Smooth muscle cell (in vitro differentiated cells): ENCODE results near the gene OR10H1. TPM values are rescaled to one million over a fixed set of nuclear protein-coding genes. Genes with fewer than 3 reads are reported as not detected.

Experiments used
- DNase-seq: peaks from one replicate; lab custom pipeline; 2025; ENCODE audit not compliant: unreplicated experiment; lab: John Stamatoyannopoulos, UW
- H2AFZ ChIP-seq: fragments of 200-600 bp; sonication (generic); 2 replicates; pipeline ENCODE4 v1.6.0; 2016; ENCODE audit warnings: antibody characterized with exemption, low read depth, mild to moderate bottlenecking
- H3F3A ChIP-seq: fragments of 200-600 bp; sonication (generic); 2 replicates; pipeline ENCODE4 v1.6.0; 2017; ENCODE audit warnings: antibody characterized with exemption, low read depth
- H3K27ac ChIP-seq: fragments of 200-600 bp; sonication (generic); 2 replicates; pipeline ENCODE4 v1.5.1; 2016; ENCODE audit warnings: low read depth, mild to moderate bottlenecking
- H3K27me3 ChIP-seq: fragments of 200-600 bp; sonication (generic); 2 replicates; pipeline ENCODE4 v1.6.1; 2016; ENCODE audit warnings: low read depth, mild to moderate bottlenecking
- H3K36me3 ChIP-seq: fragments of 200-600 bp; sonication (generic); 2 replicates; pipeline ENCODE4 v1.5.1; 2016; ENCODE audit warnings: low read depth
- H3K4me1 ChIP-seq: fragments of 200-600 bp; sonication (generic); 2 replicates; pipeline ENCODE4 v1.5.1; 2016; ENCODE audit warnings: low read depth
- H3K4me2 ChIP-seq: fragments of 200-600 bp; sonication (generic); 2 replicates; pipeline ENCODE4 v1.6.0; 2016; ENCODE audit warnings: mild to moderate bottlenecking
- H3K4me3 ChIP-seq: fragments of 200-600 bp; sonication (generic); 2 replicates; pipeline ENCODE4 v1.5.1; 2016; ENCODE audit warnings: mild to moderate bottlenecking
- H3K79me2 ChIP-seq: fragments of 200-600 bp; sonication (generic); 2 replicates; pipeline ENCODE4 v1.6.0; 2016; ENCODE audit warnings: low read depth, mild to moderate bottlenecking
- H3K9ac ChIP-seq: fragments of 200-600 bp; sonication (generic); 2 replicates; pipeline ENCODE4 v1.6.0; 2016; ENCODE audit warnings: low read depth
- H3K9me3 ChIP-seq: fragments of 200-600 bp; sonication (generic); replicated peaks from 2 replicates; pipeline ENCODE4 v1.5.1; 2016; ENCODE audit warnings: low read depth
- H4K20me1 ChIP-seq: fragments of 200-600 bp; sonication (generic); 2 replicates; pipeline ENCODE4 v1.6.0; 2016; ENCODE audit warnings: low read depth
- CTCF ChIP-seq: fragments of 200-600 bp; sonication (generic); IDR thresholded peaks from 2 replicates; pipeline ENCODE4 v1.5.1; 2017; ENCODE audit warnings: borderline replicate concordance, mild to moderate bottlenecking, antibody characterized with exemption; ENCODE audit not compliant: insufficient read depth, poor library complexity, severe bottlenecking
- WGBS: methylation state at CpG from one replicate; pipeline ENCODE4 v1.1.7; 2016; ENCODE audit warnings: low lambda C conversion rate; 5-methylcytosine and 5-hydroxymethylcytosine counted together
- polyA plus RNA-seq: library from polyadenylated mRNA; unstranded; fragments of >200 nt; fragmentation: Nextera tagmentation; extraction: Ambion mirVana; gene quantifications from 2 replicates; pipeline ENCODE4 v1.2.1, GENCODE V29; 2016
- total RNA-seq: library from RNA; depleted of rRNA; stranded (reverse); fragments of >200 nt; gene quantifications from 2 replicates; pipeline ENCODE4 v1.2.3, GENCODE V29; 2014

OR10H1 gene, protein sequence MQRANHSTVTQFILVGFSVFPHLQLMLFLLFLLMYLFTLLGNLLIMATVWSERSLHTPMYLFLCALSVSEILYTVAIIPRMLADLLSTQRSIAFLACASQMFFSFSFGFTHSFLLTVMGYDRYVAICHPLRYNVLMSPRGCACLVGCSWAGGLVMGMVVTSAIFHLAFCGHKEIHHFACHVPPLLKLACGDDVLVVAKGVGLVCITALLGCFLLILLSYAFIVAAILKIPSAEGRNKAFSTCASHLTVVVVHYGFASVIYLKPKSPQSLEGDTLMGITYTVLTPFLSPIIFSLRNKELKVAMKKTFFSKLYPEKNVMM
- not detected in 2 replicates for total RNA-seq
- polyA plus RNA-seq: not detected in 2 replicates

GRCh38 chr19:15815306-15815705 is at the start of gene OR10H1:
TSS of gene OR10H1 (minus strand) at chr19:15815664. CDS start at chr19:15808037, 7,627 bp downstream.
- H3K27me3 ChIP-seq: no peaks in the 10 kb centered on the region
- no peak within 1 kb of the TSS for H2AFZ ChIP-seq
- no peak within 1 kb of the TSS for H3K27ac ChIP-seq
- H3K4me1 ChIP-seq: no peaks in the 10 kb centered on the region
- no peak within 1 kb of the TSS for H3K4me3 ChIP-seq
- H3K4me2 ChIP-seq: no peak within 1 kb of the TSS
- H3K9ac ChIP-seq: no peak within 1 kb of the TSS
- no peak for TF ChIP-seq CTCF
- WGBS: 70% methylated on average over 5 of the region's 5 CpGs
- H3K36me3 ChIP-seq: no peaks in the 10 kb centered on the region
- no peaks in the 10 kb centered on the region for H3F3A ChIP-seq
- DNase-seq: no peak
- no peaks in the 10 kb centered on the region for H3K9me3 ChIP-seq
- no peaks in the 10 kb centered on the region for H4K20me1 ChIP-seq
- no peaks in the 10 kb centered on the region for H3K79me2 ChIP-seq

DNA sequence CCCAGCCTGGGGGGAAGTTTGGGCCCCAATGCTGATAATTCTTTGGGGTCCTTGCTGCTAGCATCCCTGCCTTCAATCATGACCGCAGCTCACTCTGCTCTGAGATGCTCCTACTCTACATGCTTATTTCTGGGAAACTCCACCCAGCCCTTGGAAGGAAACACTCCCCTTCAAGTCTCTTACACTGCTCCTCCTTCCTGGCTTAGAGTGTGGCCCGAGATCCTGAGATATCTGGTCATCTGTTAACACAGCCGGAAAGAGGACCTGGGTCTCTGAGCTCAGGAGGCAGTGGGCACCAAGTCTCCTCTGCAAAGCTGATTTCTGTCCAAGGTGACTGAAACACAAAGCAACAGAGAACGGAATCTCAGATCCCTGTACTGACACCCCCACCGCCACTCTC is 49.4 kb upstream of the OR10H1 start:
- H3K27me3 ChIP-seq: no peaks in the 10 kb centered on the region
- no peak for DNase-seq
- H3K9ac ChIP-seq: no peak overlapping the region
- peaks cover 7% of the 10 kb centered on the region for H3K9me3 ChIP-seq
- 64% methylated on average over 5 of the region's 5 CpGs for WGBS
- no peak overlapping the region for H3K27ac ChIP-seq
- no peak for TF ChIP-seq CTCF
- H2AFZ ChIP-seq: no peak overlapping the region
- no peak overlapping the region for H3K4me3 ChIP-seq
- H3K4me2 ChIP-seq: no peak overlapping the region
- no peaks in the 10 kb centered on the region for H3K36me3 ChIP-seq
- no peaks in the 10 kb centered on the region for H3K79me2 ChIP-seq
- H3F3A ChIP-seq: no peaks in the 10 kb centered on the region
- H3K4me1 ChIP-seq: no peaks in the 10 kb centered on the region
- no peaks in the 10 kb centered on the region for H4K20me1 ChIP-seq

- WGBS: 84% methylated on average over 8 of the region's 8 CpGs
- Histone ChIP-seq H3K9ac (no peak overlapping the region), H2AFZ (no peak overlapping the region), H3K27me3 (no peaks in the 10 kb centered on the region), H3K79me2 (no peaks in the 10 kb centered on the region), H3K36me3 (no peaks in the 10 kb centered on the region), H3K27ac (no peak overlapping the region), H3F3A (no peaks in the 10 kb centered on the region), H4K20me1 (no peaks in the 10 kb centered on the region), H3K9me3 (peaks cover 9% of the 10 kb centered on the region), H3K4me1 (no peaks in the 10 kb centered on the region), H3K4me3 (no peak overlapping the region), H3K4me2 (no peak overlapping the region)
- TF ChIP-seq CTCF: no peak
- DNase-seq: no peak
Measured at GRCh38 chr19:15863272-15863671, 47.8 kb upstream of the OR10H1 start.

GRCh38 chr19:15862444-15862843 is 47.0 kb upstream of the OR10H1 start:
- 64% methylated on average over 7 of the region's 7 CpGs for WGBS
- no peak for DNase-seq
- H2AFZ ChIP-seq: no peak overlapping the region

More at GRCh38 chr19:15862444-15862843, 47.0 kb upstream of the OR10H1 start:
- no peak overlapping the region for H3K4me3 ChIP-seq
- H3K9me3 ChIP-seq: peaks cover 12% of the 10 kb centered on the region
- no peak overlapping the region for H3K4me2 ChIP-seq
- no peaks in the 10 kb centered on the region for H3K4me1 ChIP-seq
- H3K79me2 ChIP-seq: no peaks in the 10 kb centered on the region
- H3K27ac ChIP-seq: no peak overlapping the region
- no peak for TF ChIP-seq CTCF
- H4K20me1 ChIP-seq: no peaks in the 10 kb centered on the region
- H3F3A ChIP-seq: no peaks in the 10 kb centered on the region
- H3K9ac ChIP-seq: no peak overlapping the region
- H3K36me3 ChIP-seq: no peaks in the 10 kb centered on the region
- H3K27me3 ChIP-seq: no peaks in the 10 kb centered on the region
